Right renal cortex interstitium (tissue), 3 donors: ENCODE results near the gene POLDIP2. TPM values are rescaled to one million over a fixed set of nuclear protein-coding genes. Genes with fewer than 3 reads are reported as not detected.

Source experiments
- DNase-seq, 3 donors: peaks; one replicate each; pipeline ENCODE4 v3.0.0-alpha.2; 2013; ENCODE audit warnings: low read depth in 3 of 3, low spot score in 2 of 3
- polyA plus RNA-seq, 3 donors: library from polyadenylated mRNA; unstranded; fragments of 120-200 nt; gene quantifications; one replicate each; pipeline ENCODE4 v1.2.1, GENCODE V29; 2013; ENCODE audit not compliant: insufficient read length in 3 of 3

POLDIP2 gene
- polyA plus RNA-seq, 3 donors: 89.1 to 95.7 (median 91.8) TPM

DNA sequence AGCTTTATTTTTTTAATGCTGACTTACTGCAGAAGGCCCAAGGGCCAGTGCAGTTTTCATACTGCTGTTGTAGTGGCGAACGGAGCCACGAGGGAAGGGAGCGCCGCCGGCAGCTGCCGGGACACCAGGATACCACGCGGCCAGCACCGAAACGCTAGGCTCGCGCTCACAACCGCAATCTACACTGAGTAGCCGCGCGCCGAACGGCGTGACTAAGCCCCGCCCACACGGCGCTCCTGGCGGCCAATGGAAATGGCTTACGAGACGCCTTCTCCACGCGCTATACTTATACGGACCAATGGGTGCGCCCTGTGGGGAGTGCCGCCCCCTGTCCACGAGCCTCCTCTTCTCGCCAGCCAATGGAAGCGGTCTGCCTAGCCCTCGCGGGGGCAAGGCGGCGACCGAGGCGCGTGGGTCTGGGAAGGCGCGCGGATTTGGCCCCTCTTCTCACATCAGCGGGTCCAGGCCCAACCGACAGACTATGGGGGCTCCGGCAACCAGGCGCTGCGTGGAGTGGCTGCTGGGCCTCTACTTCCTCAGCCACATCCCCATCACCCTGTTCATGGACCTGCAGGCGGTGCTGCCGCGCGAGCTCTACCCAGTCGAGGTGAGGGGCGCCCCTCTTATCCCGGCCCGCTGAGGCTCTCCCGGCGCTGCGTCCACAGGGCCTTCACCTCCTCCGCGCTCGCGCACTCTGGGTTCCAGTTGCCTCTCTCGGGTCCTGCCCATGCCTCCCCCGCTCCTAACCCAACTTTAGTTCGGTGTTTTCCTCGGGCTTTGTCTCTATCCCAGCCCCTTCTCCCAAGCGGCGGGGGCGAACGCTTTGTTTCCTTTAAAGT is 38.3 kb downstream of the POLDIP2 start, which contains the start of gene TMEM97:
TSS of gene TMEM97 (plus strand) at position 442 of the 839 bp plus-strand sequence. CDS start at position 482, 40 bp downstream.
- peak; percentile 81 to 91 (median 87) for DNase-seq

- DNase-seq: peak in 1 of 3 donors; percentile 20
Observed at GRCh38 chr17:28317966-28318758, 39.2 kb downstream of the POLDIP2 start.

DNA sequence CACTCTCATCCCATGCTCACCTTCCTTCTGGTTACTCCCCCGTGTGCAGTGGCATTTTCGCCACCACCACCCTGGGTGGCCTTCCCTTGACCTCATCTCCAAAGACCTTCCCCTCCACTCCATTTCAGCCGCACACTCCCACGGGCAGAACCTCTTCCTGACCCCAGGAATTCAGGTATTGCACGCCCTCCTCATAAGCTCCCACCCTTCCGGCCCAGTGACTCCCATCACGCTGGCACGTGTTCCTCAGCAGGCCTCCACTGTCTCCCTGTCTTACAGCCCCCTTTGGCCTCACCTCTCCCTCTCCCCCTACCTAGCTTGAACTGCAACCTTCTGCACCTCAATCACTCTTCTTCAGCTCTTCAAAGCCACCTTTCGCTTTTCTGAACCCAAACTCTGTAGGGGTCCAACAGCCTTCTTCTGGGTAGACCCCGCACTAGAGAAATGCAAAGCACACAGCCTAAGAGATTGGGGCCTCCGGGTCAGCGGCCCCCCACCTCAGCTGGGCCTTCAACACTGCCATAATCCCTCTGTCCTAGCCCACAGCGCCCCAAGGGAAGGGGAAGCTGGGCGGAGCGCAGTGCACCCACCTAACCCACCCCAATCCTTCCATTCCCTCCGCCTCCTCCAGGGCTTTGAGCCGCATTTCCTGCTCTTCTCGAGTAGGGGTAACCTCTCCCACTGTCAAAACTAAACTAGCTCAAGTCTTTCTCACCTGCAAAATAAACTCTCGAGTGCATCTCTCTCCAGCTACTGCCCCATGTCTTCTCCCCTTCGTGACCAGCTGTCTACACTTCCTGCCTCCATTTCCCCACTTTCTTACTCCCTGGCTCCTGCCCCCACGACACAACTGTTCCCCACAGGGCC is 40.0 kb downstream of the POLDIP2 start:
- DNase-seq: no peak

DNA sequence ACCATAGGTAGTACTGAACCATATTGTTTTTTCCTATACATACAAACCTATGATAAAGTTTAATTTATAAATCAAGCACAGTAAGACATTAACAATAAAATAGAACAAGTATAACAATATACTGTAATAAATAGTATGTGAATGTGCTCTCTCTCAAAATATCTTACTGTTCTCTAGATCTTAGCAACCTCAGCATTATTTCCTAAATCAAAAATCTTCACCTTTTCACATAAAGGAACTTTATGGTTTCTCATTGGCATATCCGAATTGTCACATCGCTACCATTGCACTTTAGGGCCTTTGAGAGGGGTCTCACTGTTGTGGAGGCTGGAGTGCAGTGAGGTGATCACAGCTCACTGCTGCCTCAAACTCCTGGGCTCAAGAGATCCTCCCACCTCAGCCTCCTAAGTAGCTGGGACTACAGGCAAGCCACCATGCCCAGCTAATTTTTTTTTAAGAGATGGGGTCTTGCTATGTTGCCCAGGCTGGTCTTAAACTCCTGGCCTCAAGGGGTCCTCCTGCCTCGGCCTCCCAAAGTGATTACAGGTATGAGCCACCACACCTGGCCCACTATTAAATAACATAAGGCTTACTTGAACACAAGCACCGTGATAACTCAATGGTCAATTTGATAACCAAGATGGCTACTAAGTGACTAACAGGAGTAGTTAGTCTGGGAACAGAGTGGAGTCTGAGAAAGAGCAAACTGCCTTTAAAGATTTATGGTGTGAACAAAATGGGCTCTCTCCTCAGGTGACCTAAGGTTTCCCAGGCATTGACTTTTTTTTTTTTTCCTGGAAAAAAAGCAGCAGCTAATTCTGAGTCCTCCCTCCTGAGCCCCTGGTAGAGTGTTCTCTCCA is 41.3 kb downstream of the POLDIP2 start:
- DNase-seq: no peak

GRCh38 chr17:28313841-28314240 is 43.5 kb downstream of the POLDIP2 start:
- DNase-seq: no peak

DNA sequence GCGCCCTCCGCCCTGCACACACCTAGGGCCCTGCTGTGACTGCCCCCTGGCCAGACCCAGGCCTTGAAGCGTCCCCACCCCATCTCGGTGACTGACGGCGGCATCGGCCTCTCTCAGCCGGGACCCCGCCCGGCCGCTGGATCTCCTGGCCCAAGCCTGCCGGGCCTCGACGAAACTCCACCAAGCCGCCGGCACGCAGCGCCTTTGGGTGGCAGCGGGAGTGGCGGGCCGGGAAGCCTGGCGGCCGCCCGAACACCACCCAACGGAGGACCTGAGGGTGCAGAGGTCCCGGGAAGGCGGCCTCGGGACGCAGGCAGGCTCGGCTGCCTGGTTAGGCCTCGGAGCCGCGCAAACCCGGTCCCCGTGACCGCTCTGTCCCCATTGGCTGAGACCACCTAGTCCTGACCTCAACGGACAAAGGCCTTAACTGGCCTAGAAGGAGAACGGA is 50.3 kb downstream of the POLDIP2 start:
- DNase-seq: no peak

- DNase-seq: no peak
Observed at GRCh38 chr17:28298449-28298848, 58.9 kb downstream of the POLDIP2 start.

Other genes with a start within 250 kb of the POLDIP2 start
- gene TMEM97, start 38.3 kb downstream of the POLDIP2 start, polyA plus RNA-seq: 10 to 100 TPM; 52.5 to 56.9 (median 56.3) TPM
- 10 to 100 TPM; 53.7 to 59.0 (median 56.8) TPM for gene IFT20, start 22.1 kb downstream of the POLDIP2 start, polyA plus RNA-seq
- gene TNFAIP1, start 21.8 kb downstream of the POLDIP2 start, polyA plus RNA-seq: 10 to 100 TPM; 42.6 to 44.0 (median 43.1) TPM
- gene SEBOX, start 7.7 kb upstream of the POLDIP2 start, polyA plus RNA-seq: not detected
- 10 to 100 TPM in 2 of 3 donors, 1 to 10 TPM in 1; 8.5 to 22.3 (median 11.7) TPM for gene VTN, start 12.8 kb upstream of the POLDIP2 start, polyA plus RNA-seq
- 10 to 100 TPM; 11.4 to 14.8 (median 12.2) TPM for gene SARM1, start 14.2 kb upstream of the POLDIP2 start, polyA plus RNA-seq
- gene SLC46A1, start 48.7 kb upstream of the POLDIP2 start, polyA plus RNA-seq: 10 to 100 TPM; 13.9 to 15.4 (median 14.5) TPM
- 10 to 100 TPM in 2 of 3 donors, 1 to 10 TPM in 1; 7.4 to 21.4 (median 15.6) TPM for gene SLC13A2, start 116.1 kb upstream of the POLDIP2 start, polyA plus RNA-seq
- gene FOXN1, start 148.8 kb upstream of the POLDIP2 start, polyA plus RNA-seq: under 1 TPM; 0.31 to 0.65 (median 0.41) TPM
- 10 to 100 TPM; 51.9 to 61.9 (median 57.3) TPM for gene UNC119, start 195.1 kb upstream of the POLDIP2 start, polyA plus RNA-seq
- 100 to 1,000 TPM in 1 of 3 donors, 10 to 100 TPM in 2; 89.6 to 109 (median 96.6) TPM for gene PIGS, start 214.0 kb upstream of the POLDIP2 start, polyA plus RNA-seq
- gene ALDOC, start 219.4 kb upstream of the POLDIP2 start, polyA plus RNA-seq: 10 to 100 TPM; 23.4 to 26.9 (median 25.3) TPM
- 10 to 100 TPM; 43.3 to 59.4 (median 52.6) TPM for gene SPAG5, start 241.5 kb upstream of the POLDIP2 start, polyA plus RNA-seq